H1 (cell line): Measurements from ENCODE around the gene DYSF. TPM values are rescaled to one million over a fixed set of nuclear protein-coding genes. Genes with fewer than 3 reads are reported as not detected.
A peak's percentile ranks its signal among the peaks of the same experiment; 100 is the strongest.

Source experiments
- CTCF ChIA-PET: fragments of 300-600 bp; sonication (Branson Sonifier 250); formaldehyde crosslinking; loops from one replicate; lab custom pipeline; 2021; ENCODE audit not compliant: partially characterized antibody; lab: Charles Lee
- POLR2A ChIA-PET: fragments of 300-600 bp; sonication (Branson Sonifier 250); formaldehyde crosslinking; loops from one replicate; lab custom pipeline; 2021; ENCODE audit warnings: inconsistent platforms; ENCODE audit not compliant: partially characterized antibody; lab: Charles Lee
- DNase-seq, 2 experiments: peaks; one replicate each; pipeline versions ENCODE4 v3.0.0 to v3.0.0-alpha.2; 2010 to 2022; ENCODE audit warnings: low spot score in 2 of 2, low read depth in 1 of 2, mixed read lengths in 1 of 2
- FAIRE-seq: peaks from 2 replicates; lab custom pipeline; 2011; peaks lifted over from hg19 to GRCh38; lab: Jason Lieb, UNC
- H2AFZ ChIP-seq: 2 replicates; pipeline ENCODE4 v1.8.1; 2012; ENCODE audit warnings: low read length, inconsistent platforms
- H2AK5ac ChIP-seq: 2 replicates; pipeline ENCODE4 v1.6.1; 2013; ENCODE audit warnings: low read depth, low read length
- H2BK120ac ChIP-seq: replicated peaks from 2 replicates; pipeline ENCODE3; 2013; ENCODE audit warnings: low read depth, low read length, inconsistent platforms
- H2BK12ac ChIP-seq: 2 replicates; pipeline ENCODE4 v1.6.1; 2013; ENCODE audit warnings: low read depth, low read length
- H2BK15ac ChIP-seq: 2 replicates; pipeline ENCODE4 v1.6.1; 2013; ENCODE audit warnings: low read length
- H2BK20ac ChIP-seq: 2 replicates; pipeline ENCODE4 v1.6.1; 2013; ENCODE audit warnings: low read length
- H2BK5ac ChIP-seq: 2 replicates; pipeline ENCODE4 v1.6.1; 2013; ENCODE audit warnings: low read depth, low read length
- H3K14ac ChIP-seq: 2 replicates; pipeline ENCODE4 v1.6.1; 2013; ENCODE audit warnings: inconsistent platforms; ENCODE audit not compliant: insufficient read length
- H3K18ac ChIP-seq: 2 replicates; pipeline ENCODE4 v1.6.1; 2013; ENCODE audit warnings: low read length; ENCODE audit errors: extremely low read depth
- H3K23ac ChIP-seq: 2 replicates; pipeline ENCODE4 v1.6.1; 2013; ENCODE audit warnings: inconsistent platforms; ENCODE audit not compliant: insufficient read length
- H3K23me2 ChIP-seq: 2 replicates; pipeline ENCODE4 v1.6.1; 2013; ENCODE audit warnings: low read depth, low read length
- H3K27ac ChIP-seq: 2 replicates; pipeline ENCODE4 v1.6.1; 2011; ENCODE audit warnings: low read depth, low read length, inconsistent platforms
- H3K27me3 ChIP-seq, 4 experiments: replicated peaks in 1 of 4; 1 replicate in 1 of 4; 2 replicates in 3 of 4; pipeline versions ENCODE4 v1.6.1 to v1.8.1; 2011 to 2013; ENCODE audit warnings: low read length in 3 of 4, mild to moderate bottlenecking in 3 of 4, inconsistent platforms in 2 of 4, mixed read lengths in 2 of 4, moderate library complexity in 1 of 4; ENCODE audit not compliant: control insufficient read depth in 3 of 4, insufficient read depth in 3 of 4; ENCODE audit errors: extremely low read depth in 1 of 4
- H3K36me3 ChIP-seq, 4 experiments: 2 replicates each; pipeline versions ENCODE4 v1.6.1 to v1.8.1; 2011 to 2013; ENCODE audit warnings: mild to moderate bottlenecking in 4 of 4, low read length in 3 of 4, moderate library complexity in 2 of 4, control low read depth in 1 of 4, inconsistent platforms in 1 of 4; ENCODE audit not compliant: insufficient read depth in 4 of 4, control insufficient read depth in 2 of 4
- H3K4ac ChIP-seq: replicated peaks from 2 replicates; pipeline ENCODE3; 2013; ENCODE audit warnings: low read length, low read depth, mixed read lengths, inconsistent platforms; ENCODE audit not compliant: insufficient read length
- H3K4me1 ChIP-seq, 4 experiments: replicated peaks in 1 of 4; 1 replicate in 1 of 4; 2 replicates in 3 of 4; pipeline versions ENCODE4 v1.6.1 to v1.8.1; 2011 to 2013; ENCODE audit warnings: low read length in 3 of 4, inconsistent platforms in 2 of 4, mixed read lengths in 1 of 4; ENCODE audit not compliant: insufficient read depth in 4 of 4, control insufficient read depth in 3 of 4
- H3K4me2 ChIP-seq, 2 experiments: 2 replicates each; pipeline versions ENCODE4 v1.6.1 to v1.8.1; 2011 to 2013; ENCODE audit warnings: low read depth in 2 of 2, low read length in 2 of 2, control low read depth in 1 of 2, inconsistent platforms in 1 of 2, mild to moderate bottlenecking in 1 of 2; ENCODE audit not compliant: insufficient read depth in 1 of 2
- H3K4me3 ChIP-seq, 4 experiments: fragments of 200-600, 300-600 bp in 1 of 4; sonication (generic), shearing (Covaris generic), sonication (Bioruptor Twin) in 1 of 4; 2 replicates each; pipeline versions ENCODE4 v1.5.1 to v1.8.1; 2011 to 2016; ENCODE audit warnings: low read length in 4 of 4, low read depth in 3 of 4, control low read depth in 2 of 4, inconsistent platforms in 2 of 4, mild to moderate bottlenecking in 2 of 4, mixed read lengths in 1 of 4, moderate library complexity in 1 of 4; ENCODE audit not compliant: insufficient read depth in 2 of 4; ENCODE audit errors: extremely low read depth in 1 of 4
- H3K56ac ChIP-seq: replicated peaks from 2 replicates; pipeline ENCODE3; 2013; ENCODE audit warnings: low read depth, mild to moderate bottlenecking, mixed read lengths, low read length, inconsistent platforms; ENCODE audit not compliant: insufficient read length
- H3K79me1 ChIP-seq: 2 replicates; pipeline ENCODE4 v1.6.1; 2013; ENCODE audit warnings: low read depth, low read length, control low read depth
- H3K79me2 ChIP-seq, 2 experiments: 2 replicates each; pipeline versions ENCODE4 v1.6.1 to v1.8.1; 2012 to 2013; ENCODE audit warnings: low read length in 2 of 2, mild to moderate bottlenecking in 2 of 2, inconsistent platforms in 1 of 2; ENCODE audit not compliant: insufficient read depth in 2 of 2, control insufficient read depth in 1 of 2
- H3K9ac ChIP-seq, 4 experiments: replicated peaks in 1 of 4; 1 replicate in 1 of 4; 2 replicates in 3 of 4; pipeline versions ENCODE4 v1.6.1 to v1.8.1; 2011 to 2013; ENCODE audit warnings: low read depth in 3 of 4, low read length in 3 of 4, control low read depth in 2 of 4, mild to moderate bottlenecking in 2 of 4, moderate library complexity in 2 of 4, inconsistent platforms in 1 of 4; ENCODE audit errors: extremely low read depth in 1 of 4
- H3K9me3 ChIP-seq, 2 experiments: 2 replicates each; pipeline versions ENCODE4 v1.6.1 to v1.8.1; 2012 to 2013; ENCODE audit warnings: mild to moderate bottlenecking in 2 of 2, moderate library complexity in 2 of 2, control low read depth in 1 of 2, inconsistent platforms in 1 of 2, low read depth in 1 of 2, low read length in 1 of 2, mixed read lengths in 1 of 2; ENCODE audit not compliant: insufficient read depth in 2 of 2
- H4K20me1 ChIP-seq, 2 experiments: replicated peaks in 1 of 2; 2 replicates each; pipeline versions ENCODE3 to v1.8.1; 2011 to 2013; ENCODE audit warnings: inconsistent platforms in 2 of 2, low read length in 2 of 2, mild to moderate bottlenecking in 1 of 2; ENCODE audit not compliant: insufficient read depth in 2 of 2, control insufficient read depth in 1 of 2
- H4K5ac ChIP-seq: 2 replicates; pipeline ENCODE4 v1.6.1; 2013; ENCODE audit warnings: low read length, low read depth, mixed read lengths, inconsistent platforms; ENCODE audit not compliant: insufficient read length
- H4K8ac ChIP-seq: 2 replicates; pipeline ENCODE4 v1.8.0; 2013; ENCODE audit warnings: mild to moderate bottlenecking, moderate library complexity, low read length, inconsistent platforms; ENCODE audit not compliant: insufficient read depth; ENCODE audit errors: extremely low read depth
- H4K91ac ChIP-seq: replicated peaks from 2 replicates; pipeline ENCODE3; 2013; ENCODE audit warnings: low read length, mixed read lengths, inconsistent platforms; ENCODE audit not compliant: insufficient read length
- JUN ChIP-seq: IDR thresholded peaks from 2 replicates; pipeline ENCODE4 v1.6.1; 2011; ENCODE audit warnings: low read depth, mild to moderate bottlenecking, improper control_type of control experiment, low read length
- WGBS, 2 experiments: shearing (Covaris generic) in 1 of 2; methylation state at CpG; one replicate each; pipeline versions ENCODE4 v1.1.6 to v1.1.7; 2013 to 2015; ENCODE audit warnings: low lambda C conversion rate in 2 of 2, mixed read lengths in 2 of 2, inconsistent platforms in 1 of 2, low coverage in 1 of 2, missing lambda C conversion rate in 1 of 2; ENCODE audit not compliant: insufficient replicate concordance in 2 of 2, insufficient coverage in 1 of 2, insufficient read length in 1 of 2; ENCODE audit errors: extremely low coverage in 1 of 2, missing lambda C conversion rate in 1 of 2; 5-methylcytosine and 5-hydroxymethylcytosine counted together
- polyA plus RNA-seq, 7 experiments: library from polyadenylated mRNA; depleted of rRNA in 3 of 7; stranded (reverse) in 5 of 7; unstranded in 2 of 7; fragments of >200 nt in 5 of 7; fragments of 200-250 nt in 2 of 7; gene quantifications; 1 replicate in 5 of 7; 2 replicates in 1 of 7; 4 replicates in 1 of 7; pipeline versions ENCODE4 v1.2.1 to v1.2.3, GENCODE V29; 2011 to 2013; ENCODE audit warnings: missing spikeins in 2 of 7, mixed read lengths in 2 of 7
- total RNA-seq: library from RNA; stranded (reverse); fragmentation: NEBNext Ultra II Directional; extraction: Animal tissue kit (Norgen Biotek cat#: 25700); gene quantifications from 2 replicates; pipeline ENCODE4 v1.2.1, GENCODE V29; 2021

Gene DYSF
- total and polyA plus RNA-seq, 2 of the 8 experiments (the other 6 are each of a cell fraction or from before 2014, with no cell fraction given), result 5.8 to 7.1 TPM

GRCh38 chr2:71469403-71470398 lies 16.3 kb downstream of the DYSF start:
- Histone ChIP-seq H3K56ac (no peak overlapping the region), H3K23me2 (peaks cover 15% of the 10 kb centered on the region; the same call in 1 of the 2 replicates), H2BK120ac (no peak overlapping the region), H3K4ac (no peak overlapping the region), H3K9me3 (no peaks in the 10 kb centered on the region), H3K9ac (no peak overlapping the region), H2AFZ (no peak overlapping the region), H3K14ac (no peak overlapping the region), H3K4me1 (peaks cover 0 to 12% (median 2%) of the 10 kb centered on the region in 4 experiments; a peak in 3 of 7 replicates), H4K8ac (peak overlapping the region; percentile 3; the same call in 1 of the 2 replicates), H2BK12ac (no peak overlapping the region), H3K27me3 (peaks cover 26 to 47% (median 46%) of the 10 kb centered on the region in 4 experiments), H3K79me1 (no peaks in the 10 kb centered on the region), H4K20me1 (peaks cover 8% of the 10 kb centered on the region in 2 experiments), H2AK5ac (no peak overlapping the region), H3K79me2 (no peaks in the 10 kb centered on the region), H3K36me3 (no peaks in the 10 kb centered on the region), H3K27ac (no peak overlapping the region), H4K5ac (no peak overlapping the region), H2BK20ac (no peak overlapping the region), H2BK15ac (no peak overlapping the region), H3K4me2 (no peak overlapping the region), H3K23ac (no peak overlapping the region), H4K91ac (no peak overlapping the region), H3K18ac (no peak overlapping the region), H2BK5ac (no peak overlapping the region), H3K4me3 (no peak overlapping the region)
- ChIA-PET POLR2A (interaction anchor here (0.8 to 7.3 kb wide), 2 partner anchors 15 to 39 kb away, joined by 3 to 51 read pairs; partner anchors contain the start of gene DYSF), CTCF (interaction anchor here (0.9 to 11.9 kb wide), 5 partner anchors 9 to 39 kb away, joined by 4 to 238 read pairs (median 18); partner anchors contain the start of gene DYSF)
- FAIRE-seq (no peak), DNase-seq (no peak)
- 85% methylated on average over 8 of the region's 8 CpGs; no CpG with 5 or more reads in 1 of the 2 experiments for WGBS, 2 experiments
- TF ChIP-seq JUN, result no peak
